Gastrocnemius medialis (tissue), 4 donors: Measurements from ENCODE around the gene SPRR2E. TPM values are rescaled to one million over a fixed set of nuclear protein-coding genes. Genes with fewer than 3 reads are reported as not detected.

Source experiments
- ATAC-seq, 2 donors: fragments of 150-250 bp; one replicate each; pipeline ENCODE4 v1.9.1; 2016
- DNase-seq, 2 donors: peaks; one replicate each; pipeline ENCODE4 v3.0.0-alpha.2; 2019
- H3K27ac ChIP-seq, 4 donors: fragments of 200-600 bp; sonication (generic); 1 replicate in 1 of 4; 2 replicates in 3 of 4; pipeline ENCODE4 v1.5.1; 2016 to 2018; ENCODE audit warnings: mild to moderate bottlenecking in 2 of 4, moderate library complexity in 1 of 4
- H3K27me3 ChIP-seq, 3 donors: fragments of 200-600 bp; sonication (generic) in 2 of 3; 1 replicate in 1 of 3; 2 replicates in 2 of 3; pipeline versions ENCODE4 v1.5.1 to v1.6.0; 2016 to 2019; ENCODE audit warnings: mild to moderate bottlenecking in 1 of 3, moderate library complexity in 1 of 3
- H3K36me3 ChIP-seq, 2 donors: fragments of 200-600 bp; sonication (generic) in 1 of 2; one replicate each; pipeline ENCODE4 v1.5.1; 2017 to 2018
- H3K4me1 ChIP-seq, 2 donors: fragments of 200-600 bp; sonication (generic) in 1 of 2; one replicate each; pipeline ENCODE4 v1.5.1; 2016 to 2017; ENCODE audit warnings: mild to moderate bottlenecking in 2 of 2
- H3K4me3 ChIP-seq, 4 donors: fragments of 200-600 bp; sonication (generic) in 3 of 4; 1 replicate in 1 of 4; 2 replicates in 3 of 4; pipeline ENCODE4 v1.5.1; 2016 to 2019; ENCODE audit warnings: mild to moderate bottlenecking in 2 of 4
- H3K9me3 ChIP-seq, 3 donors: fragments of 200-600 bp; sonication (generic) in 2 of 3; 1 replicate in 1 of 3; 2 replicates in 2 of 3; pipeline ENCODE4 v1.5.1; 2016 to 2019
- CTCF ChIP-seq, 5 experiments: fragments of 450-650 bp in 3 of 5; fragments of 200-600 bp in 2 of 5; sonication (generic) in 2 of 5; IDR thresholded peaks in 4 of 5; conservative IDR thresholded peaks in 1 of 5; 1 replicate in 4 of 5; 2 replicates in 1 of 5; pipeline ENCODE4 v1.5.1; 2016 to 2019; ENCODE audit warnings: antibody characterized with exemption in 5 of 5, mild to moderate bottlenecking in 3 of 5, moderate library complexity in 3 of 5
- POLR2A ChIP-seq, 2 donors: fragments of 450-650 bp; IDR thresholded peaks; one replicate each; pipeline ENCODE4 v1.6.1; 2017; ENCODE audit warnings: antibody characterized with exemption in 2 of 2, mild to moderate bottlenecking in 2 of 2, moderate library complexity in 2 of 2
- in situ Hi-C, 4 donors: fragments of 200-750 bp; cut with MboI; loops; one replicate each; pipeline versions ENCODE4 v1.15.0 to v1.8.0; 2017; ENCODE audit warnings: low sequenced_read_pairs in 4 of 4
- intact Hi-C: fragments of 100-400 bp; cut with DNase I; formaldehyde crosslinking; loops from one replicate; pipeline ENCODE4 v1.15.1; 2023; ENCODE audit warnings: low total_unique reads
- total RNA-seq, 4 donors: library from RNA; depleted of rRNA; stranded (reverse); fragments of >200 nt; gene quantifications; one replicate each; pipeline versions ENCODE4 v1.1.0 to v1.2.3, GENCODE V29; 2016

Gene SPRR2E
- total RNA-seq, 4 donors from 2014 or later = not detected

- no peak for TF ChIP-seq CTCF (IDR thresholded peaks at IDR 0.05 in 4 of 5, conservative IDR thresholded peaks at IDR 0.05 in 1 of 5)
- TF ChIP-seq POLR2A (IDR thresholded peaks at IDR 0.05) = no peak
- H3K27me3 ChIP-seq = no peaks in the 10 kb centered on the region
- no peaks in the 10 kb centered on the region for H3K4me1 ChIP-seq
- no peaks in the 10 kb centered on the region for H3K9me3 ChIP-seq
- no peak for DNase-seq
- no peak overlapping the region for H3K4me3 ChIP-seq
- in situ Hi-C loops (no loop called here), intact Hi-C loops (no loop called here)
- no peaks in the 10 kb centered on the region for H3K36me3 ChIP-seq
- H3K27ac ChIP-seq = no peak overlapping the region
- ATAC-seq = no peak
Measured at GRCh38 chr1:153087652-153088051, 6.7 kb downstream of the SPRR2E start.

- in situ Hi-C loops (no loop called here), intact Hi-C loops (no loop called here)
- DNase-seq = no peak
- Histone ChIP-seq H3K9me3 (no peaks in the 10 kb centered on the region), H3K36me3 (no peaks in the 10 kb centered on the region), H3K4me1 (no peaks in the 10 kb centered on the region), H3K4me3 (no peak overlapping the region), H3K27ac (no peak overlapping the region), H3K27me3 (no peaks in the 10 kb centered on the region)
- ATAC-seq = no peak
- TF ChIP-seq POLR2A (IDR thresholded peaks at IDR 0.05) = no peak
- no peak for TF ChIP-seq CTCF (IDR thresholded peaks at IDR 0.05 in 4 of 5, conservative IDR thresholded peaks at IDR 0.05 in 1 of 5)
Measured at GRCh38 chr1:153081736-153082135, 12.6 kb downstream of the SPRR2E start.

- in situ Hi-C loops = no loop called here
- no peaks in the 10 kb centered on the region for H3K9me3 ChIP-seq
Measured at GRCh38 chr1:153072806-153073726, 21.3 kb downstream of the SPRR2E start.

GRCh38 chr1:153071511-153071910 is 22.8 kb downstream of the SPRR2E start, which contains the start of gene SPRR2B:
Gene SPRR2B, minus strand, starts transcription at chr1:153071611. Its CDS starts 772 bp downstream, at chr1:153070839.
- H3K9me3 ChIP-seq = no peaks in the 10 kb centered on the region

More at GRCh38 chr1:153072806-153073726, 21.3 kb downstream of the SPRR2E start:
- no peak for ATAC-seq
- TF ChIP-seq CTCF (IDR thresholded peaks at IDR 0.05 in 4 of 5, conservative IDR thresholded peaks at IDR 0.05 in 1 of 5) (no peak), POLR2A (IDR thresholded peaks at IDR 0.05) (no peak)
- Histone ChIP-seq H3K4me3 (no peak overlapping the region), H3K36me3 (no peaks in the 10 kb centered on the region), H3K4me1 (no peaks in the 10 kb centered on the region), H3K27me3 (no peaks in the 10 kb centered on the region), H3K27ac (no peak overlapping the region)
- no peak for DNase-seq
- intact Hi-C loops = no loop called here

More at GRCh38 chr1:153071511-153071910, 22.8 kb downstream of the SPRR2E start, which contains the start of gene SPRR2B:
- no peaks in the 10 kb centered on the region for H3K27me3 ChIP-seq
- no peaks in the 10 kb centered on the region for H3K4me1 ChIP-seq
- H3K36me3 ChIP-seq = no peaks in the 10 kb centered on the region
- DNase-seq (no peak), ATAC-seq (no peak)
- no peak within 1 kb of the TSS for H3K4me3 ChIP-seq
- intact Hi-C loops = no loop called here
- no peak for TF ChIP-seq CTCF (IDR thresholded peaks at IDR 0.05 in 4 of 5, conservative IDR thresholded peaks at IDR 0.05 in 1 of 5)
- TF ChIP-seq POLR2A (IDR thresholded peaks at IDR 0.05) = no peak
- in situ Hi-C loops = no loop called here
- H3K27ac ChIP-seq = no peak within 1 kb of the TSS
